Upper lobe of left lung (tissue), 4 donors: Measurements from ENCODE around the gene HOXA4.

ENCODE experiments used
- POLR2A ChIP-seq, 4 donors: fragments of 450-650 bp; IDR thresholded peaks; one replicate each; pipeline ENCODE4 v1.5.1; 2016 to 2017; ENCODE audit warnings: antibody characterized with exemption in 4 of 4, mild to moderate bottlenecking in 2 of 4
- POLR2AphosphoS5 ChIP-seq, 2 donors: sonication (generic); formaldehyde crosslinking; IDR thresholded peaks; one replicate each; pipeline ENCODE4 v1.5.1; 2017; ENCODE audit warnings: antibody characterized with exemption in 2 of 2
- TF ChIP-seq, protein P1 (sequence below), 6 experiments: fragments of 450-650 bp in 4 of 6; fragments of 200-600 bp in 2 of 6; sonication (generic) in 2 of 6; IDR thresholded peaks; one replicate each; pipeline ENCODE4 v1.5.1; 2016 to 2019; ENCODE audit warnings: antibody characterized with exemption in 6 of 6

- TF ChIP-seq POLR2AphosphoS5 (IDR thresholded peaks at IDR 0.05) = no peak
- no peak for TF ChIP-seq POLR2A (IDR thresholded peaks at IDR 0.05)
- TF ChIP-seq, protein P1, sequence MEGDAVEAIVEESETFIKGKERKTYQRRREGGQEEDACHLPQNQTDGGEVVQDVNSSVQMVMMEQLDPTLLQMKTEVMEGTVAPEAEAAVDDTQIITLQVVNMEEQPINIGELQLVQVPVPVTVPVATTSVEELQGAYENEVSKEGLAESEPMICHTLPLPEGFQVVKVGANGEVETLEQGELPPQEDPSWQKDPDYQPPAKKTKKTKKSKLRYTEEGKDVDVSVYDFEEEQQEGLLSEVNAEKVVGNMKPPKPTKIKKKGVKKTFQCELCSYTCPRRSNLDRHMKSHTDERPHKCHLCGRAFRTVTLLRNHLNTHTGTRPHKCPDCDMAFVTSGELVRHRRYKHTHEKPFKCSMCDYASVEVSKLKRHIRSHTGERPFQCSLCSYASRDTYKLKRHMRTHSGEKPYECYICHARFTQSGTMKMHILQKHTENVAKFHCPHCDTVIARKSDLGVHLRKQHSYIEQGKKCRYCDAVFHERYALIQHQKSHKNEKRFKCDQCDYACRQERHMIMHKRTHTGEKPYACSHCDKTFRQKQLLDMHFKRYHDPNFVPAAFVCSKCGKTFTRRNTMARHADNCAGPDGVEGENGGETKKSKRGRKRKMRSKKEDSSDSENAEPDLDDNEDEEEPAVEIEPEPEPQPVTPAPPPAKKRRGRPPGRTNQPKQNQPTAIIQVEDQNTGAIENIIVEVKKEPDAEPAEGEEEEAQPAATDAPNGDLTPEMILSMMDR (IDR thresholded peaks at IDR 0.05) = no peak
Observed at GRCh38 chr7:27178366-27178765, 47.8 kb upstream of the HOXA4 start.
